H9 (cell line): ENCODE measurements around the gene TTC23. TPM values are rescaled to one million over a fixed set of nuclear protein-coding genes. Genes with fewer than 3 reads are reported as not detected.

Source experiments
- DNase-seq: peaks from one replicate; pipeline ENCODE4 v3.0.0-alpha.2; 2017
- H2AFZ ChIP-seq: one replicate; pipeline ENCODE4 v1.6.1; 2013; ENCODE audit warnings: mild to moderate bottlenecking, low read length, control low read depth, moderate library complexity
- H2AK5ac ChIP-seq: 2 replicates; pipeline ENCODE4 v1.6.1; 2013; ENCODE audit warnings: low read length, control low read depth, mixed read lengths; ENCODE audit not compliant: insufficient read length
- H2BK120ac ChIP-seq: one replicate; pipeline ENCODE4 v1.6.1; 2013; ENCODE audit warnings: low read depth, mild to moderate bottlenecking, low read length, control low read depth, inconsistent platforms; ENCODE audit not compliant: poor library complexity, severe bottlenecking
- H2BK12ac ChIP-seq: 2 replicates; pipeline ENCODE4 v1.6.1; 2013; ENCODE audit warnings: low read length, control low read depth, mixed read lengths, low read depth; ENCODE audit not compliant: insufficient read length
- H2BK15ac ChIP-seq: 2 replicates; pipeline ENCODE4 v1.6.1; 2013; ENCODE audit warnings: low read depth, low read length, control low read depth
- H2BK20ac ChIP-seq: one replicate; pipeline ENCODE4 v1.6.1; 2013; ENCODE audit warnings: low read depth, mild to moderate bottlenecking, low read length, control low read depth, inconsistent platforms; ENCODE audit not compliant: poor library complexity, severe bottlenecking
- H2BK5ac ChIP-seq: 2 replicates; pipeline ENCODE4 v1.6.1; 2013; ENCODE audit warnings: low read length, control low read depth, mixed read lengths; ENCODE audit not compliant: insufficient read length
- H3K14ac ChIP-seq: 2 replicates; pipeline ENCODE4 v1.6.1; 2013; ENCODE audit warnings: low read length, control low read depth; ENCODE audit not compliant: insufficient read depth
- H3K18ac ChIP-seq: 2 replicates; pipeline ENCODE4 v1.6.1; 2013; ENCODE audit warnings: low read depth, mild to moderate bottlenecking, mixed read lengths, low read length, control low read depth; ENCODE audit not compliant: insufficient read length
- H3K23ac ChIP-seq: 2 replicates; pipeline ENCODE4 v1.6.1; 2013; ENCODE audit warnings: low read length, control low read depth, mixed read lengths, low read depth; ENCODE audit not compliant: insufficient read length
- H3K23me2 ChIP-seq: 2 replicates; pipeline ENCODE4 v1.6.1; 2013; ENCODE audit warnings: low read depth, mild to moderate bottlenecking, mixed read lengths, low read length, control low read depth; ENCODE audit not compliant: insufficient read length, poor library complexity, severe bottlenecking
- H3K27ac ChIP-seq: 2 replicates; pipeline ENCODE4 v1.5.1; 2013; ENCODE audit warnings: low read length, control low read depth, mixed read lengths, low read depth; ENCODE audit not compliant: insufficient read length
- H3K27me3 ChIP-seq: 2 replicates; pipeline ENCODE4 v1.6.1; 2013; ENCODE audit warnings: low read length, control low read depth, inconsistent platforms; ENCODE audit not compliant: insufficient read depth
- H3K4ac ChIP-seq: 2 replicates; pipeline ENCODE4 v1.6.1; 2013; ENCODE audit warnings: low read depth, mild to moderate bottlenecking, control low read depth, inconsistent platforms, low read length, moderate library complexity
- H3K4me1 ChIP-seq: 2 replicates; pipeline ENCODE4 v1.6.1; 2013; ENCODE audit warnings: low read length, control low read depth, inconsistent platforms; ENCODE audit not compliant: insufficient read depth
- H3K4me2 ChIP-seq: 2 replicates; pipeline ENCODE4 v1.6.1; 2013; ENCODE audit warnings: low read length, control low read depth, mixed read lengths; ENCODE audit not compliant: insufficient read length, insufficient read depth
- H3K56ac ChIP-seq: 2 replicates; pipeline ENCODE4 v1.6.1; 2013; ENCODE audit warnings: low read depth, mild to moderate bottlenecking, mixed read lengths, low read length, control low read depth; ENCODE audit not compliant: insufficient read length
- H3K79me1 ChIP-seq: 2 replicates; pipeline ENCODE4 v1.6.1; 2013; ENCODE audit warnings: low read depth, mild to moderate bottlenecking, moderate library complexity, low read length, control low read depth, inconsistent platforms; ENCODE audit not compliant: insufficient read depth, poor library complexity, severe bottlenecking
- H3K79me2 ChIP-seq: 2 replicates; pipeline ENCODE4 v1.6.1; 2013; ENCODE audit warnings: low read length, control low read depth, inconsistent platforms; ENCODE audit not compliant: insufficient read depth
- H3K9ac ChIP-seq: 2 replicates; pipeline ENCODE4 v1.6.1; 2013; ENCODE audit warnings: low read length, control low read depth, mixed read lengths; ENCODE audit not compliant: insufficient read length; ENCODE audit errors: extremely low read depth
- H3K9me3 ChIP-seq: one replicate; pipeline ENCODE4 v1.6.1; 2013; ENCODE audit warnings: low read depth, low read length, inconsistent platforms; ENCODE audit not compliant: control insufficient read depth
- H3T11ph ChIP-seq: one replicate; pipeline ENCODE4 v1.6.1; 2013; ENCODE audit warnings: mild to moderate bottlenecking, low read length, control low read depth, inconsistent platforms
- H4K20me1 ChIP-seq: one replicate; pipeline ENCODE4 v1.6.1; 2013; ENCODE audit not compliant: control insufficient read depth, insufficient read length, insufficient read depth
- H4K5ac ChIP-seq: 2 replicates; pipeline ENCODE4 v1.6.1; 2013; ENCODE audit warnings: low read depth, mild to moderate bottlenecking, mixed read lengths, low read length, control low read depth; ENCODE audit not compliant: insufficient read length
- H4K8ac ChIP-seq: replicated peaks from 2 replicates; pipeline ENCODE4 v1.6.1; 2013; ENCODE audit warnings: low read length, control low read depth, mixed read lengths, low read depth; ENCODE audit not compliant: insufficient read length
- H4K91ac ChIP-seq: 2 replicates; pipeline ENCODE4 v1.6.1; 2013; ENCODE audit warnings: low read depth, mild to moderate bottlenecking, moderate library complexity, mixed read lengths, low read length, control low read depth; ENCODE audit not compliant: insufficient read length
- H3K27ac Mint-ChIP-seq, 3 experiments: 2 replicates in 2 of 3; 3 replicates in 1 of 3; pipeline ENCODE4 v1.8.0; 2020 to 2021; ENCODE audit warnings: mixed read lengths in 3 of 3, mild to moderate bottlenecking in 1 of 3, moderate library complexity in 1 of 3
- H3K27me3 Mint-ChIP-seq: 2 replicates; pipeline ENCODE4 v1.8.0; 2021; ENCODE audit warnings: low read depth, mild to moderate bottlenecking, moderate library complexity, mixed read lengths
- H3K36me3 Mint-ChIP-seq, 3 experiments: 2 replicates in 2 of 3; 3 replicates in 1 of 3; pipeline ENCODE4 v1.8.0; 2020 to 2021; ENCODE audit warnings: low read depth in 3 of 3, mixed read lengths in 3 of 3; ENCODE audit not compliant: insufficient read depth in 1 of 3
- H3K4me1 Mint-ChIP-seq, 2 experiments: 2 replicates each; pipeline ENCODE4 v1.8.0; 2020; ENCODE audit warnings: mixed read lengths in 2 of 2
- H3K4me3 Mint-ChIP-seq, 2 experiments: 2 replicates in 1 of 2; 3 replicates in 1 of 2; pipeline ENCODE4 v1.8.0; 2020 to 2021; ENCODE audit warnings: mild to moderate bottlenecking in 2 of 2, mixed read lengths in 2 of 2, moderate library complexity in 1 of 2
- H3K9me3 Mint-ChIP-seq, 2 experiments: 2 replicates in 1 of 2; 3 replicates in 1 of 2; pipeline ENCODE4 v1.8.0; 2020; ENCODE audit warnings: mild to moderate bottlenecking in 2 of 2, mixed read lengths in 2 of 2, moderate library complexity in 1 of 2
- CTCF ChIP-seq: fragments of 200-600 bp; sonication (generic); conservative IDR thresholded peaks from 3 replicates; pipeline ENCODE4 v1.8.0; 2021; ENCODE audit warnings: antibody characterized with exemption, mild to moderate bottlenecking
- WGBS: extraction: QIAGEN DNeasy Blood & Tissue Kit; methylation state at CpG from one replicate; pipeline ENCODE4 v1.1.7; 2013; ENCODE audit warnings: missing lambda C conversion rate, low lambda C conversion rate, mixed read lengths; ENCODE audit not compliant: insufficient read length; ENCODE audit errors: extremely low coverage; 5-methylcytosine and 5-hydroxymethylcytosine counted together
- total RNA-seq: library from RNA; stranded (reverse); gene quantifications from 2 replicates; pipeline ENCODE4 v1.2.1, GENCODE V29; 2021

The TTC23 gene
- total RNA-seq, 1 experiment from 2014 or later = 14.3 TPM

DNA sequence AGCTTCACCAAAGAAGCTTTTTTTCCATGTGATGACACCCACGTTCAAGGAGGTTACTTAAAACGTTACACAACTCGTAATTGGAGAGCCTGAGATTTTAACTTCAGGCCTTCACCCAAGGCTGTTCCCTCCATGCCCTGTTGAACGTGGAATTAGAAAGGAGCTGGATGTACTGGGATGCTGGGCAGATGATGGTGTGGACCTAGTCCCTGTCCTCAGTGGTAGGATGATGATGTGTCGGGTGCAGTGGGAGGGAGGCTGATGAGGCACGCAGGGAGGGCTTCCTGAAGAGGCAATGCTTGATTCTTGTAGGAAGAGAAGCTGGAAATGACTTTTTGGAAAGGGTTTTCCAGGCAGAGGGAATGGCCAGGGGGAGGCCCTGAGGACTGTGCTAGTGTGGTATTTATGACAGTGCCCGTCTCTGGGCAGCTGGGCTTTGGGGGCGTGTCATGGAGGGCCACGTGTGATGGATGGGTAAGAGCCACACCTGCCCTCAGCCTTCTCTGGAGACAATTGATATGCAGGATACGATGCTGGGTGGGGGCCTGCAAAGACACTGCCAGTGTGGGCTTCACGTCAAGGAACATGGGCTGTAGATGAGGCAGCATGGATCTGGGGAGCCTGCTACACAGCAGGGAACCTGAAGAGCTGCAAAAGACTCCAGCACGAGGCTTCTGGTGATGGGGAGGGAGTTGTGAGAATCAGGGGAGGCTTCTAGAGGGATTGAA lies 129.2 kb downstream of the TTC23 start:
- peaks cover 21 to 28% of the 10 kb centered on the region in 2 experiments for H3K4me1 Mint-ChIP-seq
- no peaks in the 10 kb centered on the region for H4K20me1 ChIP-seq
- no peak overlapping the region for H2BK120ac ChIP-seq

More for the DNA sequence above, 129.2 kb downstream of the TTC23 start:
- H4K5ac ChIP-seq = no peak overlapping the region
- H2AFZ ChIP-seq = no peak overlapping the region
- Mint-ChIP-seq H3K4me3 (no peak overlapping the region), H3K27me3 (no peaks in the 10 kb centered on the region), H3K36me3 (peaks cover 0 to 7% (median 6%) of the 10 kb centered on the region in 3 experiments; a peak in 5 of 7 replicates), H3K9me3 (no peaks in the 10 kb centered on the region), H3K27ac (no peak overlapping the region; a peak in 1 of 7 replicates)
- WGBS = no CpG with 5 or more reads among the region's 12 CpGs
- no peak overlapping the region for H2BK5ac ChIP-seq
- no peak overlapping the region for H2BK12ac ChIP-seq
- no peak overlapping the region for H2BK20ac ChIP-seq
- H3K56ac ChIP-seq = no peak overlapping the region
- no peak overlapping the region for H4K8ac ChIP-seq
- H3K9me3 ChIP-seq = no peaks in the 10 kb centered on the region
- H3K4me1 ChIP-seq = no peaks in the 10 kb centered on the region; the same call in 1 of the 2 replicates
- no peak overlapping the region for H3K14ac ChIP-seq
- no peaks in the 10 kb centered on the region for H3K79me2 ChIP-seq
- H2BK15ac ChIP-seq = no peak overlapping the region
- no peak overlapping the region for H3K4me2 ChIP-seq
- no peak overlapping the region for H4K91ac ChIP-seq
- no peak overlapping the region for H3K9ac ChIP-seq
- H3K27me3 ChIP-seq = no peaks in the 10 kb centered on the region
- DNase-seq = no peak
- no peak overlapping the region for H3K18ac ChIP-seq
- no peak overlapping the region for H2AK5ac ChIP-seq
- TF ChIP-seq CTCF = no peak
- H3K79me1 ChIP-seq = no peaks in the 10 kb centered on the region
- H3T11ph ChIP-seq = no peak overlapping the region
- H3K4ac ChIP-seq = no peak overlapping the region
- no peaks in the 10 kb centered on the region for H3K23me2 ChIP-seq
- no peak overlapping the region for H3K23ac ChIP-seq
- H3K27ac ChIP-seq = no peak overlapping the region
